Type B pancreatic cell (in vitro differentiated cells): Measurements from ENCODE around the gene ASXL2. TPM values are rescaled to one million over a fixed set of nuclear protein-coding genes. Genes with fewer than 3 reads are reported as not detected.

ENCODE experiments used
- DNase-seq: peaks from one replicate; pipeline ENCODE4 v3.0.0; 2021; ENCODE audit warnings: mixed read lengths; ENCODE audit not compliant: unreplicated experiment; ENCODE audit errors: extremely low spot score
- H3K27ac Mint-ChIP-seq: 2 replicates; pipeline ENCODE4 v1.8.0; 2021; ENCODE audit warnings: mild to moderate bottlenecking, mixed read lengths
- H3K27me3 Mint-ChIP-seq: 2 replicates; pipeline ENCODE4 v1.8.0; 2021; ENCODE audit warnings: mixed read lengths
- H3K36me3 Mint-ChIP-seq: 2 replicates; pipeline ENCODE4 v1.8.0; 2021; ENCODE audit warnings: mixed read lengths
- H3K4me1 Mint-ChIP-seq: one replicate; pipeline ENCODE4 v1.8.0; 2021; ENCODE audit warnings: mixed read lengths; ENCODE audit not compliant: unreplicated experiment
- H3K4me3 Mint-ChIP-seq: 2 replicates; pipeline ENCODE4 v1.8.0; 2021; ENCODE audit warnings: mild to moderate bottlenecking, mixed read lengths
- H3K9me3 Mint-ChIP-seq: 2 replicates; pipeline ENCODE4 v1.8.0; 2021; ENCODE audit warnings: mixed read lengths
- CTCF ChIP-seq: fragments of 200-600 bp; sonication (generic); conservative IDR thresholded peaks from 2 replicates; pipeline ENCODE4 v1.5.0; 2021; ENCODE audit warnings: antibody characterized with exemption, mild to moderate bottlenecking
- total RNA-seq: library from RNA; stranded (reverse); gene quantifications from 2 replicates; pipeline ENCODE4 v1.2.1, GENCODE V29; 2021; ENCODE audit warnings: low replicate concordance

Gene ASXL2
- total RNA-seq, 1 donor from 2014 or later = 29.2 TPM

GRCh38 chr2:25814681-25815080 is 63.6 kb downstream of the ASXL2 start:
- Mint-ChIP-seq H3K36me3 (peaks cover 4% of the 10 kb centered on the region), H3K4me3 (no peak overlapping the region), H3K27ac (no peak overlapping the region), H3K27me3 (no peaks in the 10 kb centered on the region), H3K9me3 (no peaks in the 10 kb centered on the region), H3K4me1 (peaks cover 4% of the 10 kb centered on the region)
- no peak for TF ChIP-seq CTCF
- no peak for DNase-seq

GRCh38 chr2:25810428-25810827 is 67.9 kb downstream of the ASXL2 start:
- no peaks in the 10 kb centered on the region for H3K9me3 Mint-ChIP-seq
- H3K27me3 Mint-ChIP-seq = no peaks in the 10 kb centered on the region
- H3K4me1 Mint-ChIP-seq = peaks cover 14% of the 10 kb centered on the region
- peaks cover 8% of the 10 kb centered on the region for H3K36me3 Mint-ChIP-seq
- no peak overlapping the region for H3K4me3 Mint-ChIP-seq
- H3K27ac Mint-ChIP-seq = no peak overlapping the region
- TF ChIP-seq CTCF = no peak
- no peak for DNase-seq

GRCh38 chr2:25809646-25810045 is 68.6 kb downstream of the ASXL2 start:
- no peak overlapping the region for H3K4me3 Mint-ChIP-seq
- DNase-seq = no peak
- no peaks in the 10 kb centered on the region for H3K9me3 Mint-ChIP-seq
- H3K27ac Mint-ChIP-seq = no peak overlapping the region
- no peaks in the 10 kb centered on the region for H3K27me3 Mint-ChIP-seq
- no peak for TF ChIP-seq CTCF
- peaks cover 14% of the 10 kb centered on the region for H3K4me1 Mint-ChIP-seq
- H3K36me3 Mint-ChIP-seq = peaks cover 8% of the 10 kb centered on the region

- no peak overlapping the region for H3K27ac Mint-ChIP-seq
- no peak overlapping the region for H3K4me3 Mint-ChIP-seq
- no peak for DNase-seq
- peaks cover 24% of the 10 kb centered on the region for H3K36me3 Mint-ChIP-seq
- no peak for TF ChIP-seq CTCF
- H3K4me1 Mint-ChIP-seq = peaks cover 14% of the 10 kb centered on the region
- no peaks in the 10 kb centered on the region for H3K27me3 Mint-ChIP-seq
- H3K9me3 Mint-ChIP-seq = no peaks in the 10 kb centered on the region
These were observed 70.3 kb downstream of the ASXL2 start for GRCh38 chr2:25808006-25808383.

GRCh38 chr2:25806941-25807340 is 71.3 kb downstream of the ASXL2 start:
- no peak for TF ChIP-seq CTCF
- no peak overlapping the region for H3K4me3 Mint-ChIP-seq
- peaks cover 14% of the 10 kb centered on the region for H3K4me1 Mint-ChIP-seq
- no peaks in the 10 kb centered on the region for H3K27me3 Mint-ChIP-seq
- peaks cover 24% of the 10 kb centered on the region for H3K36me3 Mint-ChIP-seq
- H3K9me3 Mint-ChIP-seq = no peaks in the 10 kb centered on the region
- DNase-seq = no peak
- no peak overlapping the region for H3K27ac Mint-ChIP-seq

GRCh38 chr2:25805987-25806386 is 72.3 kb downstream of the ASXL2 start:
- no peak for DNase-seq
- Mint-ChIP-seq H3K9me3 (no peaks in the 10 kb centered on the region), H3K27me3 (no peaks in the 10 kb centered on the region), H3K4me1 (peaks cover 14% of the 10 kb centered on the region), H3K4me3 (no peak overlapping the region), H3K36me3 (peaks cover 29% of the 10 kb centered on the region), H3K27ac (no peak overlapping the region)
- TF ChIP-seq CTCF = no peak
